Measurements from ENCODE around the gene ZZZ3.

ZZZ3 gene

DNA sequence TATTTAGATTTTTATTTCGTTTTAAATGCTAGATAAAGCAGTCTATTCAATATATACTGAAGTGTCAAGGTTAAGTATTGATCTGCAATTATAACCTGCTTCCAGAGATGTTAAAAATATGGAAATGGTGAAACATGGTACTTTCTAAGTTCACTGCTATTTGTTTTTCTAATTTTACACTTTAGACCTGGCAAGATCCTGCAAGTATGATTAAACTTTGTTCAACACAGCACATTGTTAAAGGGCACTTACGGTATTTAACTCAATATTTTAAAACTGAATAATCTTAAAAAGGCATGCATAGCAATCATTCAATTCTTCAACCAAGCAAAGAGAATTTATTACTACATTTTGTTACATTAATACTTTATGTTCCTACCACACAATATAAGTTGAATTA is 35.7 kb upstream of the ZZZ3 start:
- TF ChIP-seq, protein P1, sequence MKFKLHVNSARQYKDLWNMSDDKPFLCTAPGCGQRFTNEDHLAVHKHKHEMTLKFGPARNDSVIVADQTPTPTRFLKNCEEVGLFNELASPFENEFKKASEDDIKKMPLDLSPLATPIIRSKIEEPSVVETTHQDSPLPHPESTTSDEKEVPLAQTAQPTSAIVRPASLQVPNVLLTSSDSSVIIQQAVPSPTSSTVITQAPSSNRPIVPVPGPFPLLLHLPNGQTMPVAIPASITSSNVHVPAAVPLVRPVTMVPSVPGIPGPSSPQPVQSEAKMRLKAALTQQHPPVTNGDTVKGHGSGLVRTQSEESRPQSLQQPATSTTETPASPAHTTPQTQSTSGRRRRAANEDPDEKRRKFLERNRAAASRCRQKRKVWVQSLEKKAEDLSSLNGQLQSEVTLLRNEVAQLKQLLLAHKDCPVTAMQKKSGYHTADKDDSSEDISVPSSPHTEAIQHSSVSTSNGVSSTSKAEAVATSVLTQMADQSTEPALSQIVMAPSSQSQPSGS (tag by site-specific recombination; IDR thresholded peaks at IDR 0.05; ENCODE audit: low read depth), result no peak
- TF ChIP-seq HOXC10 (CRISPR knock-in tag; IDR thresholded peaks at IDR 0.05), result no peak
- no peak for TF ChIP-seq ZNF324 (tag by site-specific recombination; IDR thresholded peaks at IDR 0.05)
- TF ChIP-seq TCF7L2 (IDR thresholded peaks at IDR 0.05; ENCODE audit: borderline replicate concordance, low read depth, low read length), result no peak
- TF ChIP-seq YY1 (tag by site-specific recombination; IDR thresholded peaks at IDR 0.05), result no peak
- TF ChIP-seq HOXA7 (CRISPR knock-in tag; IDR thresholded peaks at IDR 0.05; ENCODE audit: borderline replicate concordance), result no peak
- no peak for TF ChIP-seq ZNF558 (tag by site-specific recombination; IDR thresholded peaks at IDR 0.05)
- no peak for TF ChIP-seq GLI2 (tag by site-specific recombination; IDR thresholded peaks at IDR 0.05; ENCODE audit: borderline replicate concordance, low read depth)
- TF ChIP-seq ZSCAN16 (tag by site-specific recombination; IDR thresholded peaks at IDR 0.05), result no peak
- no peak overlapping the region for H3K27ac ChIP-seq (ENCODE audit: extremely low read depth, low read depth, low read length)
- POLR2A ChIA-PET, result no interaction called here
- H3K36me3 ChIP-seq (ENCODE audit: control insufficient read depth in 2 of 2, insufficient read depth in 1 of 2, low read length in 2 of 2), result peaks cover 51 to 85% of the 10 kb centered on the region in 2 experiments
- no peak overlapping the region for H3K4me3 ChIP-seq (ENCODE audit: low read depth, low read length)
- CTCF ChIA-PET, result interaction anchor here (0.6 kb wide), 1 partner anchor 280 kb away, joined by 3 read pairs; no protein-coding TSS in a partner anchor
- no peaks in the 10 kb centered on the region for H3K9me3 ChIP-seq (ENCODE audit: control insufficient read depth, insufficient read depth, low read depth, low read length)
- H3K4me1 ChIP-seq (ENCODE audit: control insufficient read depth, insufficient read depth, low read length), result no peaks in the 10 kb centered on the region

DNA sequence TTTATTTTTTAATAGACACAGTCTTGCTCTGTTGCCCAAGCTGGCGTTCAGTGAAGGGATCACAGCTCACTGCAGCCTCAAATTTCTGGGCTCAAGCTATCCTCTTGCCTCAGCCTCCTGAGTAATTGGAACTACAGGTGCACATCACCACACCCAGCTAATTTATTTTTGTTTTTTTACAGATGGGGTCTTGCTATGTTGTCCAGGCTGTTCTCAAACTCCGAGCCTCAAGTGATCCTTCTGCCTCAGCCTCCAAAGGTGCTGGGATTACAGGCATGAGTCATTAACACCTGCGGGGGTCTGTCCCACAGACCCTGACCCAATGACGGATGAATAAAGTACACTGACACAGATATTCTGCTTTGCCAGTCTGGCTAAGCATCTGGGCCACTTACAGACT is 33.6 kb upstream of the ZZZ3 start:
- no peaks in the 10 kb centered on the region for H3K4me1 ChIP-seq (ENCODE audit: control insufficient read depth, insufficient read depth, low read length)
- ChIA-PET POLR2A (no interaction called here), CTCF (no interaction called here)
- H3K4me3 ChIP-seq (ENCODE audit: low read depth, low read length), result no peak overlapping the region
- no peak overlapping the region for H3K27ac ChIP-seq (ENCODE audit: extremely low read depth, low read depth, low read length)
- no peaks in the 10 kb centered on the region for H3K9me3 ChIP-seq (ENCODE audit: control insufficient read depth, insufficient read depth, low read depth, low read length)
- TF ChIP-seq ZFP41 (tag by site-specific recombination; IDR thresholded peaks at IDR 0.05; ENCODE audit: borderline replicate concordance) (no peak), ZNF404 (tag by site-specific recombination; IDR thresholded peaks at IDR 0.05) (no peak), ZNF843 (tag by site-specific recombination; IDR thresholded peaks at IDR 0.05) (no peak), ZNF571 (tag by site-specific recombination; IDR thresholded peaks at IDR 0.05) (no peak), SP7 (tag by site-specific recombination; IDR thresholded peaks at IDR 0.05) (no peak), GLI4 (tag by site-specific recombination; IDR thresholded peaks at IDR 0.05) (no peak), BCL11B (tag by site-specific recombination; IDR thresholded peaks at IDR 0.05; ENCODE audit: low read depth) (no peak), KLF10 (tag by site-specific recombination; IDR thresholded peaks at IDR 0.05) (no peak)
- TF ChIP-seq, protein P2, sequence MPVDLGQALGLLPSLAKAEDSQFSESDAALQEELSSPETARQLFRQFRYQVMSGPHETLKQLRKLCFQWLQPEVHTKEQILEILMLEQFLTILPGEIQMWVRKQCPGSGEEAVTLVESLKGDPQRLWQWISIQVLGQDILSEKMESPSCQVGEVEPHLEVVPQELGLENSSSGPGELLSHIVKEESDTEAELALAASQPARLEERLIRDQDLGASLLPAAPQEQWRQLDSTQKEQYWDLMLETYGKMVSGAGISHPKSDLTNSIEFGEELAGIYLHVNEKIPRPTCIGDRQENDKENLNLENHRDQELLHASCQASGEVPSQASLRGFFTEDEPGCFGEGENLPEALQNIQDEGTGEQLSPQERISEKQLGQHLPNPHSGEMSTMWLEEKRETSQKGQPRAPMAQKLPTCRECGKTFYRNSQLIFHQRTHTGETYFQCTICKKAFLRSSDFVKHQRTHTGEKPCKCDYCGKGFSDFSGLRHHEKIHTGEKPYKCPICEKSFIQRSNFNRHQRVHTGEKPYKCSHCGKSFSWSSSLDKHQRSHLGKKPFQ (tag by site-specific recombination; IDR thresholded peaks at IDR 0.05), result no peak
- H3K36me3 ChIP-seq (ENCODE audit: control insufficient read depth in 2 of 2, insufficient read depth in 1 of 2, low read length in 2 of 2), result peaks cover 58 to 84% of the 10 kb centered on the region in 2 experiments

DNA sequence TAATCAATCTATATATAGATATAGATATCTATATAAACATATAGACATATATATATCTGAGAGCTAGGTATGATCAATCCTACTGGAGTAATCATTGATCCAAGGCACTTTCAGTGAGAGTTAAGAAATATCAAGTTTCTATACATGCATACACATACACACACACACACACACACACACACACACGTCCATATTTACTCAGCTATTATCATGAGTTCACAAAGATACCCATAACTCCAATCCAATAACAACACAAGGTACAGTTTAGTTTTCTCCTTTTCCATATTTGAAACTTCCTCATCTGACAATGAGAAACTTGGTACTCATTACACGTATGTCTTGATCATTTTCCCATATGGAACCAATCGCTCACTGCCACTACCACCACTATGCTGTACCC is 27.3 kb upstream of the ZZZ3 start:
- H3K36me3 ChIP-seq (ENCODE audit: control insufficient read depth in 2 of 2, insufficient read depth in 1 of 2, low read length in 2 of 2), result peaks cover 47 to 78% of the 10 kb centered on the region in 2 experiments
- H3K4me1 ChIP-seq (ENCODE audit: control insufficient read depth, insufficient read depth, low read length), result no peaks in the 10 kb centered on the region
- ChIA-PET CTCF (interaction anchor here (0.5 to 1.2 kb wide), 3 partner anchors 26 to 190 kb away, joined by 3 read pairs; no protein-coding TSS in a partner anchor), POLR2A (no interaction called here)
- no peaks in the 10 kb centered on the region for H3K9me3 ChIP-seq (ENCODE audit: control insufficient read depth, insufficient read depth, low read depth, low read length)
- H3K4me3 ChIP-seq (ENCODE audit: low read depth, low read length), result no peak overlapping the region
- H3K27ac ChIP-seq (ENCODE audit: extremely low read depth, low read depth, low read length), result no peak overlapping the region
- TF ChIP-seq KLF8 (tag by site-specific recombination; IDR thresholded peaks at IDR 0.05), result no peak
- TF ChIP-seq, protein P3, sequence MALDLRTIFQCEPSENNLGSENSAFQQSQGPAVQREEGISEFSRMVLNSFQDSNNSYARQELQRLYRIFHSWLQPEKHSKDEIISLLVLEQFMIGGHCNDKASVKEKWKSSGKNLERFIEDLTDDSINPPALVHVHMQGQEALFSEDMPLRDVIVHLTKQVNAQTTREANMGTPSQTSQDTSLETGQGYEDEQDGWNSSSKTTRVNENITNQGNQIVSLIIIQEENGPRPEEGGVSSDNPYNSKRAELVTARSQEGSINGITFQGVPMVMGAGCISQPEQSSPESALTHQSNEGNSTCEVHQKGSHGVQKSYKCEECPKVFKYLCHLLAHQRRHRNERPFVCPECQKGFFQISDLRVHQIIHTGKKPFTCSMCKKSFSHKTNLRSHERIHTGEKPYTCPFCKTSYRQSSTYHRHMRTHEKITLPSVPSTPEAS (tag by site-specific recombination; IDR thresholded peaks at IDR 0.05), result peak; percentile 20; the same call in 1 of the 2 replicates
- TF ChIP-seq, protein P4, sequence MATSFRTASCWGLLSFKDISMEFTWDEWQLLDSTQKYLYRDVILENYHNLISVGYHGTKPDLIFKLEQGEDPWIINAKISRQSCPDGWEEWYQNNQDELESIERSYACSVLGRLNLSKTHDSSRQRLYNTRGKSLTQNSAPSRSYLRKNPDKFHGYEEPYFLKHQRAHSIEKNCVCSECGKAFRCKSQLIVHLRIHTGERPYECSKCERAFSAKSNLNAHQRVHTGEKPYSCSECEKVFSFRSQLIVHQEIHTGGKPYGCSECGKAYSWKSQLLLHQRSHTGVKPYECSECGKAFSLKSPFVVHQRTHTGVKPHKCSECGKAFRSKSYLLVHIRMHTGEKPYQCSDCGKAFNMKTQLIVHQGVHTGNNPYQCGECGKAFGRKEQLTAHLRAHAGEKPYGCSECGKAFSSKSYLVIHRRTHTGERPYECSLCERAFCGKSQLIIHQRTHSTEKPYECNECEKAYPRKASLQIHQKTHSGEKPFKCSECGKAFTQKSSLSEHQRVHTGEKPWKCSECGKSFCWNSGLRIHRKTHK (tag by site-specific recombination; IDR thresholded peaks at IDR 0.05), result no peak

Data from HEK293 (cell line).